Neuronal stem cell (in vitro differentiated cells): ENCODE measurements around the gene HHIP.

ENCODE experiments used
- DNase-seq: peaks from one replicate; pipeline ENCODE4 v3.0.0-alpha.2; 2013; ENCODE audit warnings: low spot score
- H2AFZ ChIP-seq: one replicate; pipeline ENCODE4 v1.6.1; 2013; ENCODE audit warnings: mild to moderate bottlenecking, low read length, inconsistent platforms
- H2AK5ac ChIP-seq: 2 replicates; pipeline ENCODE4 v1.6.1; 2013; ENCODE audit warnings: low read depth, mild to moderate bottlenecking, inconsistent platforms, low read length, moderate library complexity, mixed read lengths
- H2BK120ac ChIP-seq: 2 replicates; pipeline ENCODE4 v1.6.1; 2013; ENCODE audit warnings: low read depth, mild to moderate bottlenecking, inconsistent platforms, low read length, moderate library complexity, mixed read lengths
- H2BK12ac ChIP-seq: one replicate; pipeline ENCODE4 v1.6.1; 2013; ENCODE audit warnings: low read length, inconsistent platforms
- H2BK15ac ChIP-seq: 2 replicates; pipeline ENCODE4 v1.6.1; 2013; ENCODE audit warnings: mild to moderate bottlenecking, low read length, inconsistent platforms, mixed read lengths
- H2BK5ac ChIP-seq: one replicate; pipeline ENCODE4 v1.6.1; 2013; ENCODE audit warnings: inconsistent platforms, mild to moderate bottlenecking, low read length, moderate library complexity
- H3K14ac ChIP-seq: one replicate; pipeline ENCODE4 v1.6.1; 2013; ENCODE audit warnings: low read length, inconsistent platforms
- H3K18ac ChIP-seq: 2 replicates; pipeline ENCODE4 v1.6.1; 2013; ENCODE audit warnings: low read length, inconsistent platforms
- H3K23ac ChIP-seq: 2 replicates; pipeline ENCODE4 v1.6.1; 2013; ENCODE audit warnings: low read depth, mild to moderate bottlenecking, mixed read lengths, low read length, inconsistent platforms; ENCODE audit not compliant: poor library complexity
- H3K27ac ChIP-seq: replicated peaks from 3 replicates; pipeline ENCODE4 v1.5.1; 2013; ENCODE audit warnings: low read length, inconsistent platforms
- H3K27me3 ChIP-seq, 3 experiments: 2 replicates each; pipeline ENCODE4 v1.6.1; 2013; ENCODE audit warnings: low read length in 3 of 3, mild to moderate bottlenecking in 2 of 3, inconsistent platforms in 1 of 3, low read depth in 1 of 3, mixed read lengths in 1 of 3, moderate library complexity in 1 of 3; ENCODE audit not compliant: control insufficient read depth in 3 of 3, insufficient read depth in 3 of 3
- H3K36me3 ChIP-seq, 2 donors: replicated peaks in 1 of 2; 2 replicates each; pipeline ENCODE4 v1.6.1; 2013; ENCODE audit warnings: low read length in 2 of 2; ENCODE audit not compliant: control insufficient read depth in 2 of 2, insufficient read depth in 2 of 2
- H3K4ac ChIP-seq: 2 replicates; pipeline ENCODE4 v1.6.1; 2013; ENCODE audit warnings: inconsistent platforms, mild to moderate bottlenecking, low read length, moderate library complexity
- H3K4me1 ChIP-seq, 2 donors: 1 replicate in 1 of 2; 2 replicates in 1 of 2; pipeline ENCODE4 v1.6.1; 2013; ENCODE audit warnings: low read length in 2 of 2, low read depth in 1 of 2; ENCODE audit not compliant: control insufficient read depth in 2 of 2, insufficient read depth in 1 of 2
- H3K4me2 ChIP-seq: one replicate; pipeline ENCODE4 v1.6.1; 2013; ENCODE audit warnings: mild to moderate bottlenecking, low read length, inconsistent platforms; ENCODE audit not compliant: insufficient read depth, poor library complexity, severe bottlenecking
- H3K4me3 ChIP-seq, 2 donors: 2 replicates each; pipeline ENCODE4 v1.5.1; 2013; ENCODE audit warnings: low read length in 2 of 2, mild to moderate bottlenecking in 2 of 2, inconsistent platforms in 1 of 2, moderate library complexity in 1 of 2
- H3K79me1 ChIP-seq: one replicate; pipeline ENCODE4 v1.6.1; 2013; ENCODE audit warnings: low read depth, mild to moderate bottlenecking, inconsistent platforms, low read length, moderate library complexity
- H3K9ac ChIP-seq: one replicate; pipeline ENCODE4 v1.6.1; 2013; ENCODE audit warnings: mild to moderate bottlenecking, low read depth, low read length, inconsistent platforms; ENCODE audit not compliant: poor library complexity
- H3K9me3 ChIP-seq, 2 donors: replicated peaks in 1 of 2; 2 replicates each; pipeline versions ENCODE3 to v1.6.1; 2013; ENCODE audit warnings: low read length in 2 of 2, mild to moderate bottlenecking in 2 of 2, inconsistent platforms in 1 of 2, low read depth in 1 of 2, mixed read lengths in 1 of 2, moderate library complexity in 1 of 2; ENCODE audit not compliant: control insufficient read depth in 2 of 2, insufficient read depth in 1 of 2
- H4K8ac ChIP-seq: one replicate; pipeline ENCODE4 v1.6.1; 2013; ENCODE audit warnings: low read depth, mild to moderate bottlenecking, inconsistent platforms, low read length, moderate library complexity
- H4K91ac ChIP-seq: one replicate; pipeline ENCODE4 v1.6.1; 2013; ENCODE audit warnings: low read length, low read depth, mild to moderate bottlenecking, inconsistent platforms; ENCODE audit not compliant: poor library complexity
- WGBS, 2 donors: extraction: QIAGEN DNeasy Blood & Tissue Kit; methylation state at CpG; one replicate each; pipeline ENCODE4 v1.1.7; 2013; ENCODE audit warnings: missing lambda C conversion rate in 2 of 2, mixed read lengths in 1 of 2; ENCODE audit not compliant: insufficient read length in 2 of 2, insufficient replicate concordance in 1 of 2; ENCODE audit errors: extremely low coverage in 2 of 2; 5-methylcytosine and 5-hydroxymethylcytosine counted together

HHIP gene

GRCh38 chr4:144733566-144733965 lies 87.6 kb downstream of the HHIP start:
- H2BK120ac ChIP-seq: no peak overlapping the region
- H3K18ac ChIP-seq: no peak overlapping the region
- no CpG with 5 or more reads among the region's 2 CpGs for WGBS, 2 donors
- no peak overlapping the region for H2AFZ ChIP-seq
- H4K8ac ChIP-seq: no peak overlapping the region
- no peak overlapping the region for H3K9ac ChIP-seq
- no peaks in the 10 kb centered on the region for H3K79me1 ChIP-seq
- no peak overlapping the region for H3K4ac ChIP-seq
- H3K27me3 ChIP-seq: no peaks in the 10 kb centered on the region
- no peak overlapping the region for H3K4me3 ChIP-seq
- no peak for DNase-seq
- H2BK5ac ChIP-seq: no peak overlapping the region
- H2BK15ac ChIP-seq: no peak overlapping the region
- no peak overlapping the region for H3K4me2 ChIP-seq
- no peak overlapping the region for H2AK5ac ChIP-seq
- no peak overlapping the region for H3K27ac ChIP-seq
- no peaks in the 10 kb centered on the region for H3K9me3 ChIP-seq
- no peak overlapping the region for H4K91ac ChIP-seq
- no peaks in the 10 kb centered on the region for H3K36me3 ChIP-seq
- no peak overlapping the region for H2BK12ac ChIP-seq
- no peaks in the 10 kb centered on the region for H3K4me1 ChIP-seq
- H3K23ac ChIP-seq: no peak overlapping the region
- no peak overlapping the region for H3K14ac ChIP-seq

- no CpG with 5 or more reads among the region's 4 CpGs for WGBS, 2 donors
- no peak overlapping the region for H2BK15ac ChIP-seq
- no peak overlapping the region for H3K9ac ChIP-seq
- H3K4me2 ChIP-seq: no peak overlapping the region
- H3K14ac ChIP-seq: no peak overlapping the region
- DNase-seq: no peak
- no peaks in the 10 kb centered on the region for H3K79me1 ChIP-seq
- no peak overlapping the region for H4K8ac ChIP-seq
- H4K91ac ChIP-seq: no peak overlapping the region
- H3K18ac ChIP-seq: no peak overlapping the region
- no peak overlapping the region for H2AK5ac ChIP-seq
- no peak overlapping the region for H3K23ac ChIP-seq
- H2BK5ac ChIP-seq: no peak overlapping the region
- no peaks in the 10 kb centered on the region for H3K4me1 ChIP-seq
- no peak overlapping the region for H2BK120ac ChIP-seq
- H3K9me3 ChIP-seq: no peaks in the 10 kb centered on the region
- peak overlapping the region; percentile 57 for H2AFZ ChIP-seq
- H3K27me3 ChIP-seq: no peaks in the 10 kb centered on the region
- no peaks in the 10 kb centered on the region for H3K36me3 ChIP-seq
- H3K4ac ChIP-seq: no peak overlapping the region
- H3K4me3 ChIP-seq: no peak overlapping the region
- no peak overlapping the region for H3K27ac ChIP-seq
- H2BK12ac ChIP-seq: no peak overlapping the region
Observed at GRCh38 chr4:144734522-144734921, 88.6 kb downstream of the HHIP start.

- H3K23ac ChIP-seq: no peak overlapping the region
- H3K9ac ChIP-seq: no peak overlapping the region
- H2BK5ac ChIP-seq: no peak overlapping the region
- H3K79me1 ChIP-seq: no peaks in the 10 kb centered on the region
- H2AK5ac ChIP-seq: no peak overlapping the region
- no peaks in the 10 kb centered on the region for H3K9me3 ChIP-seq
- H3K4ac ChIP-seq: no peak overlapping the region
- H2BK12ac ChIP-seq: no peak overlapping the region
- H3K4me1 ChIP-seq: no peaks in the 10 kb centered on the region
- no peaks in the 10 kb centered on the region for H3K36me3 ChIP-seq
- DNase-seq: no peak
- no peak overlapping the region for H4K91ac ChIP-seq
- no peak overlapping the region for H2BK120ac ChIP-seq
- H3K14ac ChIP-seq: no peak overlapping the region
- H4K8ac ChIP-seq: no peak overlapping the region
- H3K18ac ChIP-seq: no peak overlapping the region
- WGBS, 2 donors: no CpG with 5 or more reads among the region's 3 CpGs
- H3K27ac ChIP-seq: no peak overlapping the region
- no peak overlapping the region for H3K4me2 ChIP-seq
- no peak overlapping the region for H3K4me3 ChIP-seq
- no peak overlapping the region for H2BK15ac ChIP-seq
- H3K27me3 ChIP-seq: no peaks in the 10 kb centered on the region
- no peak overlapping the region for H2AFZ ChIP-seq
Observed at GRCh38 chr4:144738649-144739048, 92.7 kb downstream of the HHIP start.

GRCh38 chr4:144739511-144740033 lies 93.6 kb downstream of the HHIP start:
- Histone ChIP-seq H3K79me1 (no peaks in the 10 kb centered on the region), H3K4me2 (no peak overlapping the region), H3K23ac (no peak overlapping the region), H3K27ac (no peak overlapping the region), H2BK120ac (no peak overlapping the region), H4K8ac (no peak overlapping the region), H2BK5ac (no peak overlapping the region), H2AFZ (no peak overlapping the region), H3K9me3 (no peaks in the 10 kb centered on the region), H3K4ac (no peak overlapping the region), H4K91ac (no peak overlapping the region), H3K36me3 (no peaks in the 10 kb centered on the region), H3K4me1 (no peaks in the 10 kb centered on the region), H3K4me3 (no peak overlapping the region), H3K14ac (no peak overlapping the region), H3K27me3 (no peaks in the 10 kb centered on the region), H2BK15ac (no peak overlapping the region), H3K18ac (no peak overlapping the region), H3K9ac (no peak overlapping the region), H2AK5ac (no peak overlapping the region), H2BK12ac (no peak overlapping the region)
- DNase-seq: no peak
